OCI-LY3 (cell line): ENCODE measurements around the gene MAP4K3.

Experiments
- H2AFZ ChIP-seq: fragments of 200-600, 300-600 bp; shearing (Covaris generic); 2 replicates; pipeline ENCODE4 v1.6.0; 2014; ENCODE audit warnings: antibody characterized with exemption, low read depth, low read length
- H3K27ac ChIP-seq: fragments of 200-600, 300-600 bp; sonication (generic); 2 replicates; pipeline ENCODE4 v1.5.1; 2014; ENCODE audit warnings: mild to moderate bottlenecking, low read length, moderate library complexity, mixed read lengths
- H3K27me3 ChIP-seq: fragments of 200-600, 300-600 bp; sonication (generic); 2 replicates; pipeline ENCODE4 v1.6.1; 2014; ENCODE audit warnings: low read depth, low read length, mixed read lengths
- H3K36me3 ChIP-seq: fragments of 200-600, 300-600 bp; sonication (generic); replicated peaks from 2 replicates; pipeline ENCODE3; 2014; ENCODE audit warnings: low read depth, low read length, mixed read lengths
- H3K4me1 ChIP-seq: fragments of 300-600, 200-600 bp; sonication (generic); 2 replicates; pipeline ENCODE4 v1.6.1; 2014; ENCODE audit warnings: low read length, mixed read lengths
- H3K4me2 ChIP-seq: fragments of 200-600, 300-600 bp; sonication (generic); 2 replicates; pipeline ENCODE4 v1.6.1; 2014; ENCODE audit warnings: low read length, mixed read lengths
- H3K4me3 ChIP-seq: fragments of 300-600, 200-600 bp; sonication (generic); 2 replicates; pipeline ENCODE4 v1.5.1; 2014; ENCODE audit warnings: antibody characterized with exemption, mild to moderate bottlenecking, low read length, moderate library complexity
- H3K79me2 ChIP-seq: fragments of 300-600, 200-600 bp; shearing (Covaris generic); 2 replicates; pipeline ENCODE4 v1.6.1; 2014; ENCODE audit warnings: mild to moderate bottlenecking, low read length, mixed read lengths
- H3K9ac ChIP-seq: fragments of 300-600, 200-600 bp; shearing (Covaris generic); 2 replicates; pipeline ENCODE4 v1.6.0; 2014; ENCODE audit warnings: mild to moderate bottlenecking, low read length, moderate library complexity
- H3K9me3 ChIP-seq: fragments of 200-600, 300-600 bp; shearing (Covaris generic); 2 replicates; pipeline ENCODE4 v1.6.1; 2014; ENCODE audit warnings: low read length, mixed read lengths; ENCODE audit not compliant: insufficient read depth
- H4K20me1 ChIP-seq: fragments of 200-600, 300-600 bp; sonication (generic); 2 replicates; pipeline ENCODE4 v1.6.1; 2016; ENCODE audit warnings: low read length, mixed read lengths; ENCODE audit not compliant: insufficient read depth
- EZH2phosphoT487 ChIP-seq: fragments of 200-600 bp; shearing (Covaris generic); IDR thresholded peaks from 2 replicates; pipeline ENCODE4 v1.6.1; 2018; ENCODE audit warnings: antibody characterized with exemption, mixed run types, low read depth
- TF ChIP-seq, protein P1 (sequence below): fragments of 200-600, 300-600 bp; sonication (generic); IDR thresholded peaks from 2 replicates; pipeline ENCODE4 v1.5.1; 2014; ENCODE audit warnings: antibody characterized with exemption, low read length, low read depth

Gene MAP4K3

DNA sequence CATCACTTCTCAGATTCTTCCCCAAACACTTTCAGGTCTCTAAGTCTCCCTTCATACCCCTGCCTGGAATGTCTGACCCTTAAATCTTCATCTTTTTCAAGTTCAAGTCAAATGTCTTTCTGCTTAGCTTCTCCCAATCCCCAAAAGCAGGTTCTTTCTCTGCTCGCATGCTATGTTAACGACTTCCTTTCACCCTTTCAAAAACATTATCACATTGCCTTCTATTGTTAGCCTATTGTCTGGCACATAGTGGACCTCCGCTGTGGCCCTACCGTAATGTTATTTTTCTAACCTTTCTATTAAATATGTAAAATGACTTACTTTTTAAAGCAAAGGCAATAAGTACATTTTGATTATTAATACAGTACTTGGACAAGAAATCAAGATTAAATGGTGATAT, 195.5 kb downstream of the MAP4K3 start:
- Histone ChIP-seq H3K36me3 (no peaks in the 10 kb centered on the region), H3K27ac (no peak overlapping the region), H3K79me2 (no peaks in the 10 kb centered on the region), H4K20me1 (no peaks in the 10 kb centered on the region), H3K4me2 (no peak overlapping the region), H3K9me3 (no peaks in the 10 kb centered on the region), H3K4me1 (no peaks in the 10 kb centered on the region), H2AFZ (no peak overlapping the region), H3K4me3 (no peak overlapping the region), H3K27me3 (no peaks in the 10 kb centered on the region), H3K9ac (no peak overlapping the region)
- TF ChIP-seq, protein P1, sequence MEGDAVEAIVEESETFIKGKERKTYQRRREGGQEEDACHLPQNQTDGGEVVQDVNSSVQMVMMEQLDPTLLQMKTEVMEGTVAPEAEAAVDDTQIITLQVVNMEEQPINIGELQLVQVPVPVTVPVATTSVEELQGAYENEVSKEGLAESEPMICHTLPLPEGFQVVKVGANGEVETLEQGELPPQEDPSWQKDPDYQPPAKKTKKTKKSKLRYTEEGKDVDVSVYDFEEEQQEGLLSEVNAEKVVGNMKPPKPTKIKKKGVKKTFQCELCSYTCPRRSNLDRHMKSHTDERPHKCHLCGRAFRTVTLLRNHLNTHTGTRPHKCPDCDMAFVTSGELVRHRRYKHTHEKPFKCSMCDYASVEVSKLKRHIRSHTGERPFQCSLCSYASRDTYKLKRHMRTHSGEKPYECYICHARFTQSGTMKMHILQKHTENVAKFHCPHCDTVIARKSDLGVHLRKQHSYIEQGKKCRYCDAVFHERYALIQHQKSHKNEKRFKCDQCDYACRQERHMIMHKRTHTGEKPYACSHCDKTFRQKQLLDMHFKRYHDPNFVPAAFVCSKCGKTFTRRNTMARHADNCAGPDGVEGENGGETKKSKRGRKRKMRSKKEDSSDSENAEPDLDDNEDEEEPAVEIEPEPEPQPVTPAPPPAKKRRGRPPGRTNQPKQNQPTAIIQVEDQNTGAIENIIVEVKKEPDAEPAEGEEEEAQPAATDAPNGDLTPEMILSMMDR = no peak
- TF ChIP-seq EZH2phosphoT487 = no peak

DNA sequence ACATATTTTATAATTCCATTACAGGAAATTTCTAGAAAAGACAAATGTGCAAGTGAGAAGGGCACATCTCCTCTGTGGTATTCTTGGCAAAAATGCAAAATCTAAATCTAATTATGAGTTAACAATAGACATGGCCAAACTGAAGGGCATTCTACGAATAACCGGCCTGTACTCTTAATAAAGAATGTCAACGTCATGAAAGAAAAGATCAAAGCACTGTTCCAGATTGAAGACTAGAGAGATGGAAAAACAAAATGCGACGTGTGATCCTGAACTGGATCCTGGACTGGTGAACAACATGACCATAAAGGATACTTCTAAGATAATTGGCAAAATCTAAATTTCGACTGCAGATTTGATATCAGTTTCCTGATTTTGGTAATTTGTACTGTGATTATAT, 196.3 kb downstream of the MAP4K3 start:
- Histone ChIP-seq H3K9ac (no peak overlapping the region), H3K9me3 (no peaks in the 10 kb centered on the region), H3K27me3 (no peaks in the 10 kb centered on the region), H3K4me1 (no peaks in the 10 kb centered on the region), H3K4me2 (no peak overlapping the region), H2AFZ (no peak overlapping the region), H3K79me2 (no peaks in the 10 kb centered on the region), H3K36me3 (no peaks in the 10 kb centered on the region), H3K27ac (no peak overlapping the region), H4K20me1 (no peaks in the 10 kb centered on the region), H3K4me3 (no peak overlapping the region)
- TF ChIP-seq, protein P1 = no peak
- TF ChIP-seq EZH2phosphoT487 = no peak

DNA sequence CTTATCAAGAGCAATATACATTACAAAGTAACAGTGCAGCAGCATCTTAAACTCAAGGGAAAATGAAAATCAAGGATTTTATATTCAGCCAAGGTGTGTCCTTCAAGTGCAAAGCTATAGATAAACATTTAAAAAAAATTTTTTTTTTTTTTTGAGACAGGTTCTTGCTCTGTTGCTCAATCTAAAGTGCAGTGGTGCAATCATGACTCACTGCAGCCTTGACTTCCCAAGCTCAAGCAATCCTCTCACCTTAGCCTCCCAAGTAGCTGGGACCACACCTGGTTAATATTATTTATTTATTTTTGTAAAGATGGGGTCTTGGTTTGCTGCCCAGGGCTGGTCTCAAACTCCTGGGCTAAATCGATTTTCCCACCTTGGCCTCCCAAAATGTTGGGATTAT, 202.3 kb downstream of the MAP4K3 start:
- no peaks in the 10 kb centered on the region for H4K20me1 ChIP-seq
- no peaks in the 10 kb centered on the region for H3K79me2 ChIP-seq
- H3K9me3 ChIP-seq = no peaks in the 10 kb centered on the region
- TF ChIP-seq, protein P1 = no peak
- no peak for TF ChIP-seq EZH2phosphoT487
- no peaks in the 10 kb centered on the region for H3K27me3 ChIP-seq
- H3K4me1 ChIP-seq = no peaks in the 10 kb centered on the region
- no peaks in the 10 kb centered on the region for H3K36me3 ChIP-seq
- no peak overlapping the region for H2AFZ ChIP-seq
- no peak overlapping the region for H3K4me2 ChIP-seq
- H3K9ac ChIP-seq = no peak overlapping the region
- no peak overlapping the region for H3K4me3 ChIP-seq
- no peak overlapping the region for H3K27ac ChIP-seq

DNA sequence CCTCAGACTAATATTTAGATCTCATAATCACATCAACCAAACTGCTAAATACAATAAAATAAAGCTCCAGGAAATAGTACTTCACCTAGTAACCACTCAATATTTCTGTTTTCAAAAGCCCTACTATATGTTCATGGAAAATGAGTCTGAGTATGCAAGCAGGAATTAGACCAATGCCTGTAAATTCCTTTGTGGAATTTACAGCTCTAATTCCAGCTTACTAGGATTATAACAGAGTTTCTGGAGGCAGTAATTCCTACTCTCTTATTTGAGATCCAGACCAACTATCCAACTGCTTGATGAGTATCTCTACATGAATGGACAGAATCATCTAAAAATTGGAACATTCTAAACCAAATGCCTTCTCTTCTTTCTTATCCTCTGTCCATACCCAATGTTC, 204.9 kb downstream of the MAP4K3 start:
- Histone ChIP-seq H3K27ac (no peak overlapping the region), H3K9me3 (no peaks in the 10 kb centered on the region), H3K4me2 (no peak overlapping the region), H3K27me3 (no peaks in the 10 kb centered on the region), H3K9ac (no peak overlapping the region), H4K20me1 (no peaks in the 10 kb centered on the region), H2AFZ (no peak overlapping the region), H3K4me3 (no peak overlapping the region), H3K4me1 (peaks cover 8% of the 10 kb centered on the region), H3K79me2 (no peaks in the 10 kb centered on the region), H3K36me3 (no peaks in the 10 kb centered on the region)
- no peak for TF ChIP-seq EZH2phosphoT487
- TF ChIP-seq, protein P1 = no peak
